HepG2 (cell line): ENCODE measurements around the gene EXO1. TPM values are rescaled to one million over a fixed set of nuclear protein-coding genes. Genes with fewer than 3 reads are reported as not detected.

Experiments used
- DBP ChIP-seq: sonication (generic); formaldehyde crosslinking; IDR thresholded peaks from 2 replicates; pipeline ENCODE4 v1.4.0; 2020; ENCODE audit warnings: missing genetic modification reagents; ENCODE audit errors: not compliant biosample characterization
- EEA1 ChIP-seq: sonication (generic); formaldehyde crosslinking; IDR thresholded peaks from 2 replicates; pipeline ENCODE4 v1.5.1; 2020; ENCODE audit warnings: mild to moderate bottlenecking, missing genetic modification reagents, borderline replicate concordance
- IKZF5 ChIP-seq: IDR thresholded peaks from 2 replicates; pipeline ENCODE4 v1.6.1; 2018; ENCODE audit warnings: missing genetic modification reagents, mild to moderate bottlenecking, missing compliant biosample characterization
- ISX ChIP-seq: sonication (generic); formaldehyde crosslinking; conservative IDR thresholded peaks from 2 replicates; pipeline ENCODE4 v1.5.0; 2020; ENCODE audit warnings: missing genetic modification reagents
- JUND ChIP-seq: sonication (generic); formaldehyde crosslinking; IDR thresholded peaks from 2 replicates; pipeline ENCODE4 v1.8.0; 2022; ENCODE audit warnings: mild to moderate bottlenecking, missing genetic modification reagents
- MATR3 ChIP-seq: sonication (generic); formaldehyde crosslinking; IDR thresholded peaks from 2 replicates; pipeline ENCODE4 v1.4.0; 2020; ENCODE audit warnings: missing genetic modification reagents
- MEIS2 ChIP-seq: sonication (generic); formaldehyde crosslinking; IDR thresholded peaks from 2 replicates; pipeline ENCODE4 v1.9.0; 2021; ENCODE audit warnings: mild to moderate bottlenecking, missing genetic modification reagents
- NFRKB ChIP-seq: fragments of 450-650 bp; IDR thresholded peaks from 2 replicates; pipeline ENCODE4 v1.6.1; 2017
- PBX3 ChIP-seq: sonication (generic); formaldehyde crosslinking; IDR thresholded peaks from 2 replicates; pipeline ENCODE4 v1.8.1; 2023; ENCODE audit warnings: missing genetic modification reagents, inconsistent platforms, borderline replicate concordance
- PHF20 ChIP-seq: sonication (generic); formaldehyde crosslinking; IDR thresholded peaks from 2 replicates; pipeline ENCODE4 v1.5.0; 2020; ENCODE audit warnings: mild to moderate bottlenecking, missing genetic modification reagents
- SMARCE1 ChIP-seq: fragments of 450-650 bp; IDR thresholded peaks from 2 replicates; pipeline ENCODE4 v1.6.1; 2017; ENCODE audit warnings: borderline replicate concordance
- TEAD3 ChIP-seq: optimal IDR thresholded peaks from 2 replicates; pipeline ENCODE3; 2016; ENCODE audit warnings: borderline replicate concordance
- TEF ChIP-seq: sonication (generic); formaldehyde crosslinking; IDR thresholded peaks from 2 replicates; pipeline ENCODE4 v1.5.0; 2020; ENCODE audit warnings: missing genetic modification reagents
- ZFP62 ChIP-seq: sonication (generic); formaldehyde crosslinking; IDR thresholded peaks from 2 replicates; pipeline ENCODE4 v1.4.0; 2020; ENCODE audit warnings: missing genetic modification reagents
- ZNF512B ChIP-seq: sonication (generic); formaldehyde crosslinking; IDR thresholded peaks from 2 replicates; pipeline ENCODE4 v1.5.1; 2020; ENCODE audit warnings: missing genetic modification reagents, mild to moderate bottlenecking, borderline replicate concordance
- ZNF747 ChIP-seq: sonication (generic); formaldehyde crosslinking; IDR thresholded peaks from 2 replicates; pipeline ENCODE4 v1.8.1; 2023; ENCODE audit warnings: missing genetic modification reagents, mild to moderate bottlenecking, borderline replicate concordance
- ZNF775 ChIP-seq: sonication (generic); formaldehyde crosslinking; IDR thresholded peaks from 2 replicates; pipeline ENCODE4 v1.4.0; 2020; ENCODE audit warnings: missing genetic modification reagents, mild to moderate bottlenecking, moderate library complexity, borderline replicate concordance
- polyA plus RNA-seq, 8 experiments: library from polyadenylated mRNA; depleted of rRNA in 3 of 8; stranded (reverse) in 7 of 8; unstranded in 1 of 8; fragments of >200 nt; fragmentation: Illumina TruSeq in 4 of 8; extraction: Trizol in 4 of 8; gene quantifications; 2 replicates each; pipeline versions ENCODE4 v1.2.1 to v1.2.3, GENCODE V29; 2011 to 2016; ENCODE audit warnings: low read depth in 4 of 8, missing spikeins in 1 of 8, mixed read lengths in 1 of 8; ENCODE audit not compliant: insufficient read depth in 1 of 8
- total RNA-seq, 5 experiments: library from RNA; depleted of rRNA; stranded (reverse); fragments of >200 nt; fragmentation: Illumina TruSeq; extraction: Trizol; gene quantifications; 2 replicates each; pipeline ENCODE4 v1.2.3, GENCODE V29; 2016; ENCODE audit warnings: low read depth in 1 of 5
- TF ChIP-seq, protein P1 (sequence below): sonication (generic); formaldehyde crosslinking; IDR thresholded peaks from 2 replicates; pipeline ENCODE4 v1.4.0; 2020; ENCODE audit warnings: missing genetic modification reagents
- TF ChIP-seq, protein P2 (sequence below): sonication (generic); formaldehyde crosslinking; IDR thresholded peaks from 2 replicates; pipeline ENCODE4 v1.5.0; 2020; ENCODE audit warnings: missing genetic modification reagents, mild to moderate bottlenecking, borderline replicate concordance
- TF ChIP-seq, protein P3 (sequence below): IDR thresholded peaks from 2 replicates; pipeline ENCODE4 v1.6.1; 2016; ENCODE audit warnings: mild to moderate bottlenecking, missing biosample characterization, missing genetic modification reagents

EXO1 gene
- total and polyA plus RNA-seq, 2 of the 13 experiments (the other 11 are each of a cell fraction or from before 2014, with no cell fraction given): 3.2 to 26.1 TPM

DNA sequence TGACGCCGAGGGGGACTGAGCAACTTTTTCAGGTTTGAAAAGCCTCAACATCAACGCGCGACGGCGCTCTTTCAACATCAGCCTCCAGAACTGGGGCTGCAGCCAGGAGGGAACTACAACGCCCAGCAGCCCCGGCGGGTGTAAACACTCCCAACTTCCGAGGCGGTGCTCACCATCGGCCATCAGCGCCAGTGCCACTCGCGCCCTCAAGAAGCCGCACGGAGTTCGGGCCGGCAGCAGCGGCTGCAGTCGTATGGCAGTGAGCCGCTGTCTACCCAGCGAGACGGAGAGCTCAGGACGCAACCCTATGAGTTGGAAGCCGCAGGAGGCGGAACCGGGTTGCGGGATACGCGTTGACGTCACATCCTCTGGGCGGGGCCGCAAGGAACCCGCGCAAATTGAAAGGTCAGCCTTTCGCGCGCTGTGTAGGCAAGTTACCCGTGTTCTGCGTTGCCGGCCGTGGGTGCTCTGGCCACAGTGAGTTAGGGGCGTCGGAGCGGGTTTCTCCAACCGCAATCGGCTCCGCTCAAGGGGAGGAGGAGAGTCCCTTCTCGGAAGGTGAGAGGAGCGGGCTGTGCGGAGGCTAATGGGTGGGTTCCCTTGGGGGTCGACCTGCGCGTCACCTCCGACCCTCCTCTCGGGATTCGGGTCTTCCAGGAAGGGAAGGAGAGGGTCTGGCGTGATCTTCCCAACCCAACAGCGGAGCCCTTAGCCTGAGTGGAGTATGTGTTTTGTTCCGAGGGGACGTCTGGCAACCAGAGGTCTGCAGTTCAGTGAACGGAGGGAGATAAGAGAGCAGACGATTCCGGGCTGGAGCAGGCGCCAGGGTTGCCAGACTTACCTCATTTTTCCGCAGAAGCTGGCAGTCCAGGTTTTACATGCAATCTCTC, at the start of gene EXO1 (continued):
- TF ChIP-seq, protein P1, sequence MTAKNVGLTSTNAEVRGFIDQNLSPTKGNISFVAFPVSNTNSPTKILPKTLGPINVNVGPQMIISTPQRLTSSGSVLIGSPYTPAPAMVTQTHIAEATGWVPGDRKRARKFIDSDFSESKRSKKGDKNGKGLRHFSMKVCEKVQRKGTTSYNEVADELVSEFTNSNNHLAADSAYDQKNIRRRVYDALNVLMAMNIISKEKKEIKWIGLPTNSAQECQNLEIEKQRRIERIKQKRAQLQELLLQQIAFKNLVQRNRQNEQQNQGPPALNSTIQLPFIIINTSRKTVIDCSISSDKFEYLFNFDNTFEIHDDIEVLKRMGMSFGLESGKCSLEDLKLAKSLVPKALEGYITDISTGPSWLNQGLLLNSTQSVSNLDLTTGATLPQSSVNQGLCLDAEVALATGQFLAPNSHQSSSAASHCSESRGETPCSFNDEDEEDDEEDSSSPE (CRISPR knock-in tag): peak; percentile 100
- TF ChIP-seq IKZF5 (CRISPR knock-in tag) (no peak; the same call in 1 of the 2 replicates), SMARCE1 (no peak), DBP (CRISPR knock-in tag) (no peak), ZNF775 (CRISPR knock-in tag) (no peak), MATR3 (CRISPR knock-in tag) (no peak), MEIS2 (CRISPR knock-in tag) (no peak), PHF20 (peak; percentile 81), NFRKB (no peak), ZNF747 (CRISPR knock-in tag) (0 out of 2 replicates have a peak, but pooled peaks have one; percentile 49), JUND (CRISPR knock-in tag) (peak; percentile 31; the same call in 1 of the 2 replicates), TEAD3 (CRISPR knock-in tag) (peak; percentile 36), ZFP62 (no peak), ISX (CRISPR knock-in tag) (no peak), ZNF512B (CRISPR knock-in tag) (no peak), TEF (CRISPR knock-in tag) (no peak), EEA1 (CRISPR knock-in tag) (no peak), PBX3 (no peak)
- TF ChIP-seq, protein P2, sequence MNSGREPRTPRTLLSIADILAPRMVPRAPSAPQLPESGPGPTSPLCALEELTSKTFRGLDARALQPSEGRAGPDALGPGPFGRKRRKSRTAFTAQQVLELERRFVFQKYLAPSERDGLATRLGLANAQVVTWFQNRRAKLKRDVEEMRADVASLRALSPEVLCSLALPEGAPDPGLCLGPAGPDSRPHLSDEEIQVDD (CRISPR knock-in tag): no peak
- TF ChIP-seq, protein P3, sequence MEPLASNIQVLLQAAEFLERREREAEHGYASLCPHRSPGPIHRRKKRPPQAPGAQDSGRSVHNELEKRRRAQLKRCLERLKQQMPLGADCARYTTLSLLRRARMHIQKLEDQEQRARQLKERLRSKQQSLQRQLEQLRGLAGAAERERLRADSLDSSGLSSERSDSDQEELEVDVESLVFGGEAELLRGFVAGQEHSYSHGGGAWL: 0 out of 2 replicates have a peak, but pooled peaks have one; percentile 28
